G401 (cell line): Measurements from ENCODE around the gene TRAPPC3L. TPM values are rescaled to one million over a fixed set of nuclear protein-coding genes. Genes with fewer than 3 reads are reported as not detected.

Source experiments
- DNase-seq: peaks from one replicate; pipeline ENCODE4 v3.0.0-alpha.2; 2015; ENCODE audit warnings: low spot score
- in situ Hi-C: cut with HindIII; loops from 2 replicates; pipeline ENCODE4 v1.10.0; 2016; ENCODE audit warnings: low sequenced_read_pairs, mixed read lengths
- total RNA-seq: library from RNA; depleted of rRNA; stranded (reverse); fragments of >200 nt; shearing (Covaris generic); gene quantifications from 2 replicates; pipeline ENCODE4 v1.2.3, GENCODE V29; 2014; rRNA removed

TRAPPC3L gene
- total RNA-seq, 1 experiment from 2014 or later: not detected

- no peak for DNase-seq
Observed at GRCh38 chr6:116450185-116450710, 95.2 kb downstream of the TRAPPC3L start.

GRCh38 chr6:116449565-116449964 lies 95.9 kb downstream of the TRAPPC3L start:
- in situ Hi-C loops: no loop called here
- no peak for DNase-seq

More at GRCh38 chr6:116450185-116450710, 95.2 kb downstream of the TRAPPC3L start:
- in situ Hi-C loops: no loop called here

DNA sequence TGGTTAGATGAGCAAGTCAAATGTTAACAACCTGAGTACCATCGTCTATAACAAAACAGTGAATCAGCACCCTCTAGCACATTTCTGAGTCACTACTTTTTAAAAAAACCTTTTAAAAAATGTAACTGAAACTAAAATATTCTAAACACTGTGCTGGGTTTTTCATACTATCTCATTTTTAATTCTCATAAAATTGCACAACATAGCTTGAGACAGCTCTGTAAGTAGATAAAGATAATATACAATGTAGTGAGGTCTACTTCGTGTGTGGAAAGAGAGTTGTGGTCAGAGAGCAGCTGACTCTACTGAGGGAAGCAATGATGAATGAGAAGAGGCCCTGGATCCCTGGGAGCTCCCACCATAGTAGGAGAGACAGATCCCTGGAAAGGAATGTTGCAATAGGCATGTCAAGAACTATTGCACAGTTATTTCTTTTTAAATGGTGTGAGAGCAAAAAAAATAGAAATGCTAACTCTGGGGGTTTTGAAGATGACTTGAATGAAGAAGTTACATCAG lies 97.9 kb downstream of the TRAPPC3L start:
- no peak for DNase-seq
- in situ Hi-C loops: no loop called here

DNA sequence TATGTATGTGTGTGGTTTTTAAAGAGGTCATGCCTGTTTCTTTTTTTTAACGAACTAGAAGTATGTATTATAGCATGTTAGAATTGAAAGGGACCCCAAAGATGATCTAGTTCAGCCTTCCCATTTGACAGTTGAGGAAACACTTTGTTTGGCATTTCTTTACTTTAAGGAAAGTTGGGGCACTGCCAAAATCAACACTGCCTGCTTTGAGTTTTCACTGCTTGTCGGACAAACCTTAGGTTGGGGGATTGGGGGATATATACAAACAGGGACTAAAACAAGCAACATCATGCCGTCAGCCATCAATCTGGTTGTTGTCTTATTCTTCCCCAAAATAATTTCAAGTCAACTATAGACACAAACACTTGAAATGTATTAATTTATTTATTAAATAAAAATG lies 98.4 kb downstream of the TRAPPC3L start:
- DNase-seq: no peak
- in situ Hi-C loops: no loop called here

DNA sequence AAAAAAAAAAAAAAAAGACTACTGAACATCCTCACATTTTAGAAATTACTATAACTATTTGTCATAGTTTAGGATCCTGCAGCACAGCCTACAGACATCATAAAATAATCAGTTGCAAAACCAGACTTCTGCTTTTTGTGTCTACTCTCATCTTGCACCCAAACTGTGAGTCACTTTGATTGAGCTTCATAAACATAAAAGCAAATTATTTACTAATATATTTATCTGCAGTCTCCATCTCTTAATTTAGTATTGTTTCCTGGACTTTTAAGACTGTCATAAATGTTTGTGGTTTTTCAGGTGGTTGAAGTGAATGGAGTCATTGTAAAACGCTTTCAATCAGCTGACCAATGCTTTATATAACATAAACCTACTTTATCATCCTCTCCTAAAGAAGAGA lies 99.1 kb downstream of the TRAPPC3L start:
- in situ Hi-C loops: no loop called here
- DNase-seq: no peak

- no peak for DNase-seq
- in situ Hi-C loops: no loop called here
Observed at GRCh38 chr6:116445102-116445501, 100.4 kb downstream of the TRAPPC3L start.

Other genes starting within 250 kb of the TRAPPC3L start
- 30.2 and 37.8 TPM in 2 replicates for gene DSE, start 174.7 kb downstream of the TRAPPC3L start, total RNA-seq
- 0.74 TPM in 1 of 2 replicates, not detected in the other for gene CALHM6, start 84.3 kb downstream of the TRAPPC3L start, total RNA-seq
- under 0.01 TPM in 2 replicates for gene CALHM5, start 34.0 kb downstream of the TRAPPC3L start, total RNA-seq
- not detected in 2 replicates for gene CALHM4, start 8.1 kb upstream of the TRAPPC3L start, total RNA-seq
- gene RWDD1, start 25.8 kb upstream of the TRAPPC3L start, total RNA-seq: 36.6 and 50.3 TPM in 2 replicates
- 0.31 and 1.3 TPM in 2 replicates for gene RSPH4A, start 70.8 kb upstream of the TRAPPC3L start, total RNA-seq
- 7.0 and 13.9 TPM in 2 replicates for gene ZUP1, start 123.1 kb upstream of the TRAPPC3L start, total RNA-seq
- 15.4 and 20.5 TPM in 2 replicates for gene KPNA5, start 135.5 kb upstream of the TRAPPC3L start, total RNA-seq
- gene FAM162B, start 220.0 kb upstream of the TRAPPC3L start, total RNA-seq: not detected in 2 replicates